HG03439 (cell line): ENCODE measurements around the gene RHOH.
"Not testable (repeated sequence)": the region's sequence is repeated elsewhere in the genome, so short reads cannot be mapped to it uniquely, and the experiment has no call there.

Source experiments
- ATAC-seq: cut with Tn5 transposase; IDR thresholded peaks from one replicate; pipeline ENCODE4 v1.9.1; 2021; ENCODE audit warnings: mild to moderate bottlenecking, moderate library complexity; ENCODE audit not compliant: unreplicated experiment

RHOH gene

GRCh38 chr4:40256817-40257216 lies 60.0 kb downstream of the RHOH start:
- ATAC-seq, result no peak

GRCh38 chr4:40258627-40259026 lies 61.8 kb downstream of the RHOH start:
- no peak for ATAC-seq

DNA sequence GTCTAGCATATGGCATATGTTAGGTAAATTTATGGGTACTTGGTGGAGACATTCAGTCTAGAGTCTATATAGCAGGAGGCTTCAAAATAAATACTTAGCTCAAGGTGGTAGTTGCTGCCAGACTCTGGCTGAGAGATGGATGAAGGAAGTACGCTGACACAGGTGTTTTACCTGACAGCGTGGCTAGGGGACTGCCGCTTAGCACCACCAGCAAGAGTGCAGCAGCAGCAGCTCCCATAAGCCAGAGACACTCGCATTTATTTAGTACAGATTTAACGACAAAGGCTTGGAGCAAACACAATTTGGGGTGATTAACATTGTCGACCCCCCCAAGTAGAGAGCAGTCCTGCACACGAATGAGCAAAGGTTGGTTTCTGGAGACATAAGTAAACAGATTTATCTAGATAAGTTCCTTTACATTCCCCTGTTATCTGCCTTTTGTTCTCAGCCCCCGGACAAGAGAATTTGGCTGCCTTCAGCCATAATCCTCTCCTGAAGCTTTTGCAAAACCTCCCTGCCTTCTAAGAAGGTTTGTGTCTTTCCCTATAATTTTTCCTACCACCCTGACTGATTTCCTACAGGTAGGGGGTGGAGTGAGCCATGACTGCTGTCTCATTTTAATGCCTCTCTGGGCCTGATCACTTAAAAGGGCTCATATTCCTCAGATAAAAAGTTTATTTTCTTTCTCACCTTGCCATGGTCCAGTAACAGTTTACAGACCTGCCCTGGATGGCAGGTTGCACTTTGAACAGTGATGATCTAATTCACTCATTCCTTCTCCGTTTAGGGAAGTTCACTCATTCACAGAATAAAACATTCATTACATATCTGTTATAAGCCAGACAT lies 64.6 kb downstream of the RHOH start:
- no peak for ATAC-seq

GRCh38 chr4:40262077-40262528 lies 65.3 kb downstream of the RHOH start:
- no peak for ATAC-seq

GRCh38 chr4:40262861-40263260 lies 66.0 kb downstream of the RHOH start:
- ATAC-seq, result no peak

GRCh38 chr4:40264497-40264896 lies 67.7 kb downstream of the RHOH start:
- ATAC-seq, result no peak

DNA sequence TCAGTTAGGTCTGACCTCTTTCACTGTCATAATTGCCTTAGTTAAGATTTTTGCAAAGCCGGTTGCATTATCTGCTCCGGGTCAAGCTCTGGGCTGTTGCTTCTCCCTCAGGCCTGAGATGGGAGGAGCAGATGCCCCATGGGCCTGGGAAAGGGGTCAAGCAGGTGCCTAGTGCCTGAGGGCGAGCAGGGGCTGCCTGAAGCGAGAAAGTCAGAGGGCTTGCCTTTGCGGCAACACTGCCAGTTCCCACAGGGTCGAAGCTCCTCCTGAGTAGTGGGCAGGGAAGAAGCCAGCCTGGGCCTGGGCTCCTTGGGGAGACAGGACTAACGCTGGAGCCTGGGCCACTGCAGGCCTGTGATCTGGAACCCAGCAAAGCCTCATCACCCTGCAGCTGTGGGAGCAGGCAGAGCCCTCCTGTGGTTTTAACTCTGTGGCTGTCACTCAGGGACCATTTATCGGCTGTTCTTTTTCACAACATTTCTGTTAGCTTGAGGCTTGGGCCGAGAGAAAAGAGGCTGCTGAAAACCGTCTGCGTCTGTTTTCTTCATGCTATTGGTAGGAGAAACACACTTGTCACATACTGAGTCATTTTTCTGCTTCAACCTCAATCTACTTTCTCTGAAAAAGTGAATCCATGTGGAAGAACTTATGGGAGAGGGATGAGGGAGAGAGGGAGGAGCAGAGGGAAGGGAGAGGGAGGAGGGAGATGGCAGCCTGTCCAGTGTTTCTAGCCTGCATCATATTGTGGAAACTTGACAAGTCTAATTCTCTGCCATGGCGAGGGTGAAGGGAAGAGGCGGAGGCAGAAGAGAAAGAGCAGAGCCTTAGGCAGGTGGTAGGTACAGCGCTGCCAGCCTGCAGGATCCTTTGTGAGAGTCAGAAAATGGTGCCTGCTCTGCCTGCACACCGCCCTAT lies 68.4 kb downstream of the RHOH start:
- ATAC-seq, result no peak

DNA sequence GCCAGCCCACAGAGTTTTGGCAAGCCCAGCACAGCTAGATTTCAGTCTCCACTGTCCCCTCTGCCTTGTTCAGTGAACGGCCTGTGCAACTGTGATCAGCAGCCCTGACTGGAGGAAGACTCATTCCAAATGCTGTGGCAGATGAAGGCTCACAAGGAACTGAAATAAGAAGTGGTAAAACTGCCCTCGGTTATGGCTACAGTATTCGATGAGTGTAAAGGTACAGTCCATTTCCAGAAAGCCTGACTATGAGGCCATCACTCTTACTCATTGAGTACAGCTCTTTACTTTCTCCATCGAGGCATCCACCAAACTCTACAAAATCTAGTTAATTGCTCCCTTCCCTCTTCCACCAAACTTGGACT lies 69.1 kb downstream of the RHOH start:
- no peak for ATAC-seq

DNA sequence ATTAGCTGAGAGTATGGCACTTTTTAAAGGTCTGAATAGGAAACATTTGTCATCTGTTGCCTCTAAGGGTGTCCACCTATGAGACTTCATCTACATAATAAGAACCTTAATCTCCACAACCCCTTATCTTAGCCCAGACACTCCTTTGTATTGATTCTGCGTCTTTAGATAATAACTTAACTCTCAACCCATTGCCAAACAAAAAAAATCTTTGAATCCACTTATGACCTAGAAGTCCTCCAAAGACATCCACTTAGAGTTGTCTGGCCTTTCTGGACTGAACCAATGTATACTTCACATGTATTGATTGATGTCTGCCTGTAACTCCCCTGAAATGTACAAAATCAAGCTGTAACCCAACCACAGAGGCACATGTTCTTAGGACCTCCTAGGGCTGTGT lies 72.3 kb downstream of the RHOH start:
- no peak for ATAC-seq

GRCh38 chr4:40270609-40271008 lies 73.8 kb downstream of the RHOH start:
- ATAC-seq, result no peak

DNA sequence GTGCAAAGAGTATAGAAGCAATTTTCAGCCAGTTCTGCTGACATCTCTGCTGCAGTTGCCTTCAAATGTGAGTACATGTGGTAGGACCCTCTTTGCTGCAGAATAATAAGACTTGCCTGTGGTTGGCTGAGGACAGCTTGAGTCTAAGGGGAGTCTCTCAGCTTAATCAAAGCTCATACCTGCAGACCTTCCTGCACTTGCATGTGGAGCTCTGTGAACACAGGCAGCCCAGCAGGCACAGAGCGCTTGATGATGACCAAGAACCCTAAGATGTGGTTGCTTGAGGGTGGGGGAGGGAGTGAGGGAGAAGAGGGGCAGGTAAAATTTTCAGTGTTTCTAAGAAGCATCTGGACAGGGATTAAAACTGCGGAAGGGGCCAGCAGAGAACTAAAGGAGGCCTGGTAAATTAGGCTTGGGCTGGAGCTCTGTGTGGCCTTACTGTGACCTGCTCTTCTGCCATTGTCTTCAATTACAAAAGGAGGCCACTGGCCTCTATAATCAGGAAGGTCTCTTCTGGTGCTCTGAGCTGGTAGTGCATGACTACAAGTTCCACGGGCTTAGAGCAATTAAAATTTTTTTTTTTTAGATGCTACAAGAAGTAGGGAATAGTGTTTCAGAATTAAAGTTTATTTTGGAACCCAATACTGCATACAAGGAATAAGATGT lies 78.4 kb downstream of the RHOH start:
- ATAC-seq, result no peak

DNA sequence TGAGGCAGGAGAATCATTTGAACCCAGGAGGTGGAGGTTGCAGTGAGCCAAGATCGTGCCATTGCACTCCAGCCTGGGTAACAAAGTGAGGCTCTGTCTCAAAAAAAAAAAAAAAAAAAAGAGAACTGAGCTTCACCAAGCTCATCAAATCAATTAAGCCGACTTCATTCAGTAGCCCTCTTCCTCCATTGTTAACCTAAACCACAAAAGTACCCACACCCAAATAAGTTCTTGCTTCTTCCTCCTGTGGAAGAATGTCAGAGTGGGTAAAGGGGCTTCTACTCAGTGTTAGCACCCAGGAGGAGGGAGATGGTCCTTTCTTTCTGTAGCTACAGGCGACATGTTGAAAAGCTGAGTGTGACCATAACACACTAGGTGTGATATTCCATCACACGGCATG lies 79.7 kb downstream of the RHOH start:
- ATAC-seq, result no peak

GRCh38 chr4:40280586-40280985 lies 83.8 kb downstream of the RHOH start:
- no peak for ATAC-seq

- ATAC-seq, result no peak
Observed at GRCh38 chr4:40281099-40281498, 84.3 kb downstream of the RHOH start.

- ATAC-seq, result no peak
Observed at GRCh38 chr4:40281913-40282312, 85.1 kb downstream of the RHOH start.

DNA sequence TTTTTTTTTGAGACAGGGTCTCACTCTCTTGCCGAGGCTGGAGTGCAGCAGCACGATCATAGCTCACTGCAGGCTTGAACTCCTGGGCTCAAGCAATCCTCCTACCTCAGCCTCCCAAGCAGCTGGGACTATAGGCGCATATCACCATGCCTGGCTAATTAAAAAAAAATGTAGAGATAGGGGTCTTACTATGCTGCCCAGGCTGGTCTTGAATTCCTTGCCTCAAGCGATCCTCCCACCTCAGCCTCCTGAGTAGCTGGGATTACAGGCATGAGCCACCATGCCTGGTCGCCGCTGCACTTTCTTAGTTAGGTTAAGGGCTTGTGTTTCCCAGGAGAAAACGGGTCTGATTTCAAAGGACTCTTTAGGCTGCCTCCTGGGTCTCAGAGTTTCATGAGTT lies 86.0 kb downstream of the RHOH start:
- ATAC-seq, result not testable (repeated sequence)

GRCh38 chr4:40283413-40283812 lies 86.6 kb downstream of the RHOH start:
- no peak for ATAC-seq

- ATAC-seq, result no peak
Observed at GRCh38 chr4:40283968-40284367, 87.1 kb downstream of the RHOH start.

- ATAC-seq, result no peak
Observed at GRCh38 chr4:40285692-40286091, 88.9 kb downstream of the RHOH start.

DNA sequence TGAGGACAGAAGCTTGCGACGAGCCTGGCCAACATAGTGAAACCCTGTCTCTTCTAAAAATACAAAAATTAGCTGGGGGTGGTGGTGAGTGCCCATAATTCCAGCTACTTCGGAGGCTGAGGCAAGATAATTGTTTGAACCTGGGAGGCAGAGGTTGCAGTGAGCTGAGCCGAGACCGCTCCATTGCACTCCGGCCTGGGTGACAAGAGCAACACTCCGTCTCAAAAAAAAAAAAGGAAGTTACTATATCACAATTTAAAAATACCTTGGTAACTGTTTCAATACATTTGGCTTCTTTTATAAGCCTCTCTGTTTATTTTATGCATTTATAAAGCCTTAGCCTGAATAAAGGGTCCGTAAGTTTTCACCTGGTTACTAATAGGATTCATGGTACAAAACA lies 91.7 kb downstream of the RHOH start:
- no peak for ATAC-seq
